ENCODE data around the gene RNASEH1.

RNASEH1 gene

GRCh38 chr2:3558205-3559014, at the start of gene RNASEH1:
Gene RNASEH1, minus strand, starts transcription at chr2:3558333. Its CDS starts 73 bp downstream, at chr2:3558260.
- no peak for TF ChIP-seq CTCF (IDR thresholded peaks at IDR 0.05; ENCODE audit: low read depth, low read length, missing control alignments)
- H3K4me3 ChIP-seq (replicated peaks; ENCODE audit: low read depth, low read length): peak within 1 kb of the TSS; percentile 60
- DNase-seq (ENCODE audit: extremely low read depth, low read depth): peak; percentile 93

GRCh38 chr2:3606370-3607201, 48.5 kb upstream of the RNASEH1 start:
- no peak overlapping the region for H3K4me3 ChIP-seq (replicated peaks; ENCODE audit: low read depth, low read length)

GRCh38 chr2:3606028-3606369, 47.9 kb upstream of the RNASEH1 start:
- no peak overlapping the region for H3K4me3 ChIP-seq (replicated peaks; ENCODE audit: low read depth, low read length)
- DNase-seq (ENCODE audit: extremely low read depth, low read depth): no peak
- TF ChIP-seq CTCF (IDR thresholded peaks at IDR 0.05; ENCODE audit: low read depth, low read length, missing control alignments): no peak

More at GRCh38 chr2:3606370-3607201, 48.5 kb upstream of the RNASEH1 start:
- TF ChIP-seq CTCF (IDR thresholded peaks at IDR 0.05; ENCODE audit: low read depth, low read length, missing control alignments): no peak
- DNase-seq (ENCODE audit: extremely low read depth, low read depth): no peak

- H3K4me3 ChIP-seq (replicated peaks; ENCODE audit: low read depth, low read length): no peak overlapping the region
- no peak for DNase-seq (ENCODE audit: extremely low read depth, low read depth)
- TF ChIP-seq CTCF (IDR thresholded peaks at IDR 0.05; ENCODE audit: low read depth, low read length, missing control alignments): no peak
These were observed 47.1 kb upstream of the RNASEH1 start for GRCh38 chr2:3604991-3605961.

GRCh38 chr2:3604207-3604877, 46.2 kb upstream of the RNASEH1 start:
- H3K4me3 ChIP-seq (replicated peaks; ENCODE audit: low read depth, low read length): no peak overlapping the region
- no peak for TF ChIP-seq CTCF (IDR thresholded peaks at IDR 0.05; ENCODE audit: low read depth, low read length, missing control alignments)
- no peak for DNase-seq (ENCODE audit: extremely low read depth, low read depth)
